SK-N-SH treated with all-trans-retinoic acid at 6 μM for 48 hours (cell line): ENCODE measurements around the gene RSPO4.

Experiments
- RARB ChIP-seq: fragments of 250-450 bp; sonication (Bioruptor Pico); IDR thresholded peaks from 2 replicates; pipeline ENCODE4 v1.8.0; 2021; ENCODE audit warnings: mild to moderate bottlenecking, moderate library complexity
- TF ChIP-seq, protein P1 (sequence below): fragments of 250-450 bp; sonication (Bioruptor Pico); IDR thresholded peaks from 2 replicates; pipeline ENCODE4 v1.8.0; 2020; ENCODE audit warnings: mild to moderate bottlenecking, moderate library complexity, borderline replicate concordance

- TF ChIP-seq, protein P1, sequence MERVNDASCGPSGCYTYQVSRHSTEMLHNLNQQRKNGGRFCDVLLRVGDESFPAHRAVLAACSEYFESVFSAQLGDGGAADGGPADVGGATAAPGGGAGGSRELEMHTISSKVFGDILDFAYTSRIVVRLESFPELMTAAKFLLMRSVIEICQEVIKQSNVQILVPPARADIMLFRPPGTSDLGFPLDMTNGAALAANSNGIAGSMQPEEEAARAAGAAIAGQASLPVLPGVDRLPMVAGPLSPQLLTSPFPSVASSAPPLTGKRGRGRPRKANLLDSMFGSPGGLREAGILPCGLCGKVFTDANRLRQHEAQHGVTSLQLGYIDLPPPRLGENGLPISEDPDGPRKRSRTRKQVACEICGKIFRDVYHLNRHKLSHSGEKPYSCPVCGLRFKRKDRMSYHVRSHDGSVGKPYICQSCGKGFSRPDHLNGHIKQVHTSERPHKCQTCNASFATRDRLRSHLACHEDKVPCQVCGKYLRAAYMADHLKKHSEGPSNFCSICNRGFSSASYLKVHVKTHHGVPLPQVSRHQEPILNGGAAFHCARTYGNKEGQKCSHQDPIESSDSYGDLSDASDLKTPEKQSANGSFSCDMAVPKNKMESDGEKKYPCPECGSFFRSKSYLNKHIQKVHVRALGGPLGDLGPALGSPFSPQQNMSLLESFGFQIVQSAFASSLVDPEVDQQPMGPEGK (CRISPR knock-in tag) = no peak
- TF ChIP-seq RARB (CRISPR knock-in tag) = no peak
Observed at GRCh38 chr20:997486-997885, 4.6 kb downstream of the RSPO4 start.
